HG02885 (cell line): ENCODE data around the gene LIPC.

ENCODE experiments used
- ATAC-seq: cut with Tn5 transposase; IDR thresholded peaks from one replicate; pipeline ENCODE4 v1.9.1; 2021; ENCODE audit warnings: mild to moderate bottlenecking; ENCODE audit not compliant: unreplicated experiment, poor library complexity

The LIPC gene

GRCh38 chr15:58490086-58490887 is 58.5 kb downstream of the LIPC start:
- ATAC-seq, result no peak

GRCh38 chr15:58490888-58491473 is 59.2 kb downstream of the LIPC start:
- ATAC-seq, result no peak

- no peak for ATAC-seq
Measured at GRCh38 chr15:58491499-58492202, 59.9 kb downstream of the LIPC start.

- ATAC-seq, result no peak
Measured at GRCh38 chr15:58492661-58493397, 61.0 kb downstream of the LIPC start.

- ATAC-seq, result no peak
Measured at GRCh38 chr15:58494567-58494966, 62.8 kb downstream of the LIPC start.

GRCh38 chr15:58495891-58496408 is 64.2 kb downstream of the LIPC start:
- no peak for ATAC-seq

- no peak for ATAC-seq
Measured at GRCh38 chr15:58497046-58497785, 65.4 kb downstream of the LIPC start.

DNA sequence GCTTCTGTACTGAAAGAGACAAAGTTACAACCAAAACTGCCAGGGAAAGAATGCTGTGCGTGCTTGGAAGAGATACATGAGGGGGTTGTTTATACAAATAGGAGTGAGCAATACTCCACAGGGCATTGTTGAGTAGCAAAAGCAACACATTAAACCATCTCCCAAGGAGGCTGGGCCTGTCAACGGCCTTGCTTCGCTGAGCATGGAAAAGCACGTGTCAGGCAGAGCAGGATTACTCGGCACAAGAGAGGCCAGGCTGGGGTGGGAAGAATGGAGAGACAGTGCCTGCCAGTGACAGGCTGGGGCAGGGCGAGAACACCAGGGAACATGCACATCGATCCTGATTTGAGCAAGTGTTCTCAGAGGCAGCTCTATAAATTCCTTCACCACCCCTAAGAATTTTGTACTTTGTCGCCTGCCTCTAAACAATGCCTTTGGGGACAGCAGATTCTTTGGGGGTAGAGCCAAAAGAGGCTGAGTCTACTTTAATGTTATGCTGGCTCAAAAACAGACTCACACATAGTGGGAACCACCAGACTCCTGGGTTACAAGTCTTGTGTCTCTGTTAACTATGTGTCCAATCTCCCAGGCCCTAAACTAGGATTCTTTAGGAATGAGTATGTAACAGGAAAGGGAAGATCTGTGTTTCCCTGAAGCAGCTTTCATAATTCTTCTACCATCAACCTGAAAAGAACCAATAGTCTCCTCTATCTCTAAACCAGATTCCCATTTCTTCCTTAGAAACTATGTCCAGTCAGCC is 67.2 kb downstream of the LIPC start:
- no peak for ATAC-seq

DNA sequence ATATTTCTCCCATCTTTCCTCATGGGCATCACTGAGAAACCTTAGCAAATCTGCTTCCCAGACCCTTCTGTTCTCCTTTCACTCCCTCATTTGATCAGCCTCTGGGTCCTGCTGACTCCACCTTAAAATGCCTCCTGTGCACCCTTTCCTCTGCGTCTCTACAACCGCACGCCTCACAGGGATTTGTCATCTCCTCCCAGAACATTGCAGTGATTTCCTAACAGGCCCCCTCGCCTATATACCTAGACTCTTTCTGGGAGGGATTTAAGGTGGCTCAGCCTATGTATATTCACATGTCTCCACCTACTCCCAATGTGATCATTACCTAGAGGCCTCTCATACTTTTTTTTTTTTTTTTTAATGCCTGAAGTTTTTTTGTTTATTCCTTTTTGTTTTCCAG is 69.2 kb downstream of the LIPC start:
- no peak for ATAC-seq

DNA sequence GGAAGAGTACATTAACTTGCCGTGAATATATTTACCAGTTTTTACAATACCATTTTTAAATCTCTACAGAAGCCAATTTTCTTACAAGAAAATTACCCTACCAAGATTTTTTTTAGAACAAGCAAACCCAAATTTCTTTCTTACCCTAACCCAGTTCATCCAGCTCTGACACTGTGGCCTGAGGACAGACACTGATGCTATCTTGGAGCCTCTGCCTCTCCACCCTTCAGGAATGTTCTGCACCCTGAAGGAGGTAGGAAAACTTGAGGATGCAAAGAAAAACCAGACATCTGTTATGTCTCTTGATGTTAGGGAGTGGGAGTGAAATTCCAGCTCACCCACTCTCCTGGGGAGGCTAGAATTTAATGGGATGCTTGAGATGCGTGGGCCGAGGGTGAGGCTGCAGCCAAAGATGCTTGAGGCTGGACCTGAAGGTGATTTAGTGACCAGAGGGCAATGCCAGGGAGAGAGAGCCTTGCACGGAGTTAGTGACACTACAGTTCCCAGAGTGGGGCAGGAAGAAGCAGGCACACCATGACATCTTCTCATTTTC is 69.9 kb downstream of the LIPC start:
- no peak for ATAC-seq

- ATAC-seq, result no peak
Measured at GRCh38 chr15:58503139-58504027, 71.6 kb downstream of the LIPC start.

DNA sequence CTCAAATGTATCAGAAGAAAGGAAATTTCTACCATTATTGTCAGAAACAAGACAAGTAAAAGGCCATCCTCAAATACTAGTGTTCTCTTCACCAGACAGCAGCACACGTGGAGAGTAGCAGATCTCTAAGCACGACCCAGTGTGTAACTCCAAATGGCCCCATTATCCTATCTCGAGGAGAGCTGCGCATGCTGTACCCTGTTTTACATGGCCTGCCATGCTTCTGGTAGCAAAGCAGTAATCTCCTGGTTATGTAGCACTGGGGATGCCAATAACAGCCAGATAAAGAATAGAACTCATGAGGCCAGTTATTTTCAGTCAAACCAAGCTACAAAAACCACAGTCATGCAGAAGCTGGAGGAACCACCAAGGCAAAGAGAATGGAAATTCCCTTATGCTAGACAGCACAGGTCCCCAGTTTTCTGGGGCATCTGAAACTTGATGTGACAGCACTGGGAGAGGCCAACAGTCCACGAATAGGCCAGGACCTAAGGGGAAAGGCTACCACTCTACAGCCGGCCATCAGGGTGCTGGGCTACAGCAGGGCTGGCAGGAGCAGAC is 73.0 kb downstream of the LIPC start:
- ATAC-seq, result no peak

DNA sequence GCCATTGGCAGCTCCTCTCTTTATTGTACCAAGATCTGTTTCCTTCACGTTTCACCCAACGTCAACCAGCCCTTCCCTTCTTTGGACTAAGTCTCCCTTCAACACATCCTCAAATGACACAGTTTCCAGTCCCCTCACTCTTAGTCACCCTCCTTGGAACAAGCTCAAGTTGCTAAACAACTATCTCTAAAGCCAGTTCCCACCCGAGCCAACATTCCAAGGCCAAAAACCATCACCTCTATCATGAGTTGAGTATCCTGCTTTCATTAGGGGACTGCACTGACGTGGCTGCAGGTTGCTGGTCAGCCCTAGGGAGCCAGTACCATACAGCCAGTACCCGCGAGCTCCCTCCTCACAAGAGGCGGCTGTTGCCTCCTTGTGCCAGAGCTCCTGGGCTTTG is 73.8 kb downstream of the LIPC start:
- ATAC-seq, result no peak

DNA sequence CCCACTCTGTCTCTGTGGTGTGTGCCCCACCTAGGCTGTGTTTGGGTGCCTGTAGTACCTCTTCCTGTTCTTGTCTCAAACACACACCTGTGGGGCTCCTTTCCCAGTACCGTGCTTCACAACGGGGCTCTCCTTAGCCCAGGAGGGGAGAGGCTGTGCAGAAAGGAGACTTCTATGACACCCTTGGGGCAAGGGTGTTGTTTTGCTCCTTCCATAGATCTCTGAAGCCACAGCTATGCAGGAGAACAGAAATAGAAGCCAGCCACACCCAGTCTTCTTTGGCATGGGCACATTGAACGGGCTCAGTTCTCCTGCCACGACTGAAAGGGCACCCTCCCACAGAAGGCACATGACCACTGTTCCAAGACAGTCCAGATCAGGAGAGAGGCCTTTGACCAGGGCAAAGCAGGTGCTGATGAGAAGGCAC is 74.3 kb downstream of the LIPC start:
- no peak for ATAC-seq

- no peak for ATAC-seq
Measured at GRCh38 chr15:58506783-58507668, 75.2 kb downstream of the LIPC start.

- ATAC-seq, result no peak
Measured at GRCh38 chr15:58509556-58509955, 77.8 kb downstream of the LIPC start.
